GM12878 (cell line): Measurements from ENCODE around the gene ZNF32. TPM values are rescaled to one million over a fixed set of nuclear protein-coding genes. Genes with fewer than 3 reads are reported as not detected.
A peak's percentile ranks its signal among the peaks of the same experiment; 100 is the strongest.

Source experiments
- EED ChIP-seq: sonication (generic); IDR thresholded peaks from 2 replicates; pipeline ENCODE4 v1.6.1; 2016; ENCODE audit warnings: antibody characterized with exemption, low read depth
- JUNB ChIP-seq: IDR thresholded peaks from 2 replicates; pipeline ENCODE4 v1.6.1; 2016; ENCODE audit warnings: antibody characterized with exemption, mild to moderate bottlenecking
- LARP7 ChIP-seq: fragments of 450-650 bp; IDR thresholded peaks from 2 replicates; pipeline ENCODE4 v1.6.1; 2017; ENCODE audit warnings: mild to moderate bottlenecking
- PML ChIP-seq: IDR thresholded peaks from 2 replicates; pipeline ENCODE4 v1.6.1; 2012; ENCODE audit warnings: low read length, inconsistent platforms
- RAD21 ChIP-seq: IDR thresholded peaks from 2 replicates; pipeline ENCODE4 v1.6.1; 2011; ENCODE audit warnings: mild to moderate bottlenecking, low read depth, low read length, moderate library complexity; ENCODE audit not compliant: insufficient read depth
- RUNX3 ChIP-seq: IDR thresholded peaks from 2 replicates; pipeline ENCODE4 v1.6.1; 2012; ENCODE audit warnings: low read length, inconsistent platforms
- ZNF622 ChIP-seq: fragments of 450-650 bp; IDR thresholded peaks from 2 replicates; pipeline ENCODE4 v1.6.1; 2017; ENCODE audit warnings: mild to moderate bottlenecking, inconsistent platforms
- polyA plus RNA-seq, 11 experiments: library from polyadenylated mRNA; depleted of rRNA in 4 of 11; unstranded in 6 of 11; stranded (reverse) in 5 of 11; fragments of >200 nt; fragmentation: Nextera tagmentation in 4 of 11; fragmentation: Illumina TruSeq in 1 of 11; extraction: Ambion mirVana in 4 of 11; extraction: Trizol in 1 of 11; gene quantifications; 1 replicate in 1 of 11; 2 replicates in 10 of 11; pipeline versions ENCODE4 v1.2.1 to v1.2.3, GENCODE V29; 2011 to 2016; ENCODE audit warnings: inconsistent platforms in 2 of 11, missing spikeins in 2 of 11, low read depth in 1 of 11
- total RNA-seq, 4 experiments: library from RNA; depleted of rRNA in 3 of 4; stranded (reverse); fragments of >200 nt in 3 of 4; fragmentation: Illumina TruSeq in 1 of 4; extraction: Trizol in 1 of 4; gene quantifications; 2 replicates each; pipeline versions ENCODE4 v1.2.1 to v1.2.3, GENCODE V29; 2013 to 2021
- TF ChIP-seq, protein P1 (sequence below): IDR thresholded peaks from 2 replicates; pipeline ENCODE4 v1.6.1; 2012; ENCODE audit warnings: low read depth, low read length, improper control_type of control experiment
- TF ChIP-seq, protein P2 (sequence below): fragments of 450-650 bp; IDR thresholded peaks from 2 replicates; pipeline ENCODE4 v1.6.1; 2017; ENCODE audit warnings: low read depth, mild to moderate bottlenecking, moderate library complexity
- TF ChIP-seq, protein P3 (sequence below): fragments of 450-650 bp; IDR thresholded peaks from 2 replicates; pipeline ENCODE4 v1.6.1; 2014; ENCODE audit warnings: mild to moderate bottlenecking
- TF ChIP-seq, protein P4 (sequence below): IDR thresholded peaks from 2 replicates; pipeline ENCODE4 v1.6.1; 2011; ENCODE audit warnings: mild to moderate bottlenecking, low read depth, low read length, moderate library complexity; ENCODE audit not compliant: insufficient replicate concordance
- TF ChIP-seq, protein P5 (sequence below): fragments of 450-650 bp; IDR thresholded peaks from 2 replicates; pipeline ENCODE4 v1.6.1; 2017; ENCODE audit warnings: borderline replicate concordance

The ZNF32 gene
- total and polyA plus RNA-seq, 10 of the 15 experiments (the other 5 are each of a cell fraction or from before 2014, with no cell fraction given), result 1.9 to 23.0 (median 3.4) TPM

DNA sequence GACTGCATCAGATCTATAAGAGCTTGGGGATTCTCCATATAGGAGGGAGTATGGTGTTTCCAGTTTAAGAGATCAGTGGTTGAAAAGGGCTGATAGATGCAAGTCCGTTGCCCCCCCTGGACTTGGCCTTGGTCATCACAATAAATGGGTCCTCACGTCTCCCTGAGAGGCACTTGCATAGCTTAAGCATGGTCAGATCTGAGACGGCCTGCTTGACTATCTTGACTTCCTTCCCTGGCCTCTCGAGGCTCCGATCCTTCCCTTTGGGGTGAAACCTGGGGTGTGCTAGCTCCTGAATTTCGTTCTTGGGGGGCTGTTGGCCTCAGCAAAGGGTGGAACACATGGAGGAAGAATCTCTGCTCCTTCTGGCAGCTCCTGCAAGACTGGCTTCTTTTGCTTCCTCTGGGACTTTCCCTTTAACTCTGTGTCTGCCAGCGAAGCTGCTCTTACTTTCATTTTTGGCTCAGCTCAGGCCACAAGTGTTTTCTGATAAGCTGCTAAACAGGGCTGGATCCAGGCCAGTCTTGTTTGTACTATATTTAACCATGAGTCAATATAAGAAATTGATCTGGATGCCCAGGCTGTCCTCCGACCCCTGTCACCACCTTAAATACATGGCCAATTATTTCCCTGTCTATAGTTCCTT lies 53.6 kb downstream of the ZNF32 start (continued):
- TF ChIP-seq, protein P1, sequence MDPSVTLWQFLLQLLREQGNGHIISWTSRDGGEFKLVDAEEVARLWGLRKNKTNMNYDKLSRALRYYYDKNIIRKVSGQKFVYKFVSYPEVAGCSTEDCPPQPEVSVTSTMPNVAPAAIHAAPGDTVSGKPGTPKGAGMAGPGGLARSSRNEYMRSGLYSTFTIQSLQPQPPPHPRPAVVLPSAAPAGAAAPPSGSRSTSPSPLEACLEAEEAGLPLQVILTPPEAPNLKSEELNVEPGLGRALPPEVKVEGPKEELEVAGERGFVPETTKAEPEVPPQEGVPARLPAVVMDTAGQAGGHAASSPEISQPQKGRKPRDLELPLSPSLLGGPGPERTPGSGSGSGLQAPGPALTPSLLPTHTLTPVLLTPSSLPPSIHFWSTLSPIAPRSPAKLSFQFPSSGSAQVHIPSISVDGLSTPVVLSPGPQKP, result no peak
- TF ChIP-seq, protein P2, sequence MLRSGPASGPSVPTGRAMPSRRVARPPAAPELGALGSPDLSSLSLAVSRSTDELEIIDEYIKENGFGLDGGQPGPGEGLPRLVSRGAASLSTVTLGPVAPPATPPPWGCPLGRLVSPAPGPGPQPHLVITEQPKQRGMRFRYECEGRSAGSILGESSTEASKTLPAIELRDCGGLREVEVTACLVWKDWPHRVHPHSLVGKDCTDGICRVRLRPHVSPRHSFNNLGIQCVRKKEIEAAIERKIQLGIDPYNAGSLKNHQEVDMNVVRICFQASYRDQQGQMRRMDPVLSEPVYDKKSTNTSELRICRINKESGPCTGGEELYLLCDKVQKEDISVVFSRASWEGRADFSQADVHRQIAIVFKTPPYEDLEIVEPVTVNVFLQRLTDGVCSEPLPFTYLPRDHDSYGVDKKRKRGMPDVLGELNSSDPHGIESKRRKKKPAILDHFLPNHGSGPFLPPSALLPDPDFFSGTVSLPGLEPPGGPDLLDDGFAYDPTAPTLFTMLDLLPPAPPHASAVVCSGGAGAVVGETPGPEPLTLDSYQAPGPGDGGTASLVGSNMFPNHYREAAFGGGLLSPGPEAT, result peak; percentile 11; the same call in 1 of the 2 replicates
- TF ChIP-seq LARP7, result no peak
- TF ChIP-seq, protein P3, sequence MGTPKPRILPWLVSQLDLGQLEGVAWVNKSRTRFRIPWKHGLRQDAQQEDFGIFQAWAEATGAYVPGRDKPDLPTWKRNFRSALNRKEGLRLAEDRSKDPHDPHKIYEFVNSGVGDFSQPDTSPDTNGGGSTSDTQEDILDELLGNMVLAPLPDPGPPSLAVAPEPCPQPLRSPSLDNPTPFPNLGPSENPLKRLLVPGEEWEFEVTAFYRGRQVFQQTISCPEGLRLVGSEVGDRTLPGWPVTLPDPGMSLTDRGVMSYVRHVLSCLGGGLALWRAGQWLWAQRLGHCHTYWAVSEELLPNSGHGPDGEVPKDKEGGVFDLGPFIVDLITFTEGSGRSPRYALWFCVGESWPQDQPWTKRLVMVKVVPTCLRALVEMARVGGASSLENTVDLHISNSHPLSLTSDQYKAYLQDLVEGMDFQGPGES, result no peak
- 0 out of 2 replicates have a peak, but pooled peaks have one; percentile 4 for TF ChIP-seq RAD21
- 0 out of 2 replicates have a peak, but pooled peaks have one; percentile 14 for TF ChIP-seq PML
- TF ChIP-seq RUNX3, result peak; percentile 46; the same call in 1 of the 2 replicates
- TF ChIP-seq ZNF622, result no peak
- peak; percentile 51 for TF ChIP-seq JUNB
- TF ChIP-seq, protein P4, sequence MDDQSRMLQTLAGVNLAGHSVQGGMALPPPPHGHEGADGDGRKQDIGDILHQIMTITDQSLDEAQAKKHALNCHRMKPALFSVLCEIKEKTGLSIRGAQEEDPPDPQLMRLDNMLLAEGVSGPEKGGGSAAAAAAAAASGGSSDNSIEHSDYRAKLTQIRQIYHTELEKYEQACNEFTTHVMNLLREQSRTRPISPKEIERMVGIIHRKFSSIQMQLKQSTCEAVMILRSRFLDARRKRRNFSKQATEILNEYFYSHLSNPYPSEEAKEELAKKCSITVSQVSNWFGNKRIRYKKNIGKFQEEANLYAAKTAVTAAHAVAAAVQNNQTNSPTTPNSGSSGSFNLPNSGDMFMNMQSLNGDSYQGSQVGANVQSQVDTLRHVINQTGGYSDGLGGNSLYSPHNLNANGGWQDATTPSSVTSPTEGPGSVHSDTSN, result no peak
- TF ChIP-seq, protein P5, sequence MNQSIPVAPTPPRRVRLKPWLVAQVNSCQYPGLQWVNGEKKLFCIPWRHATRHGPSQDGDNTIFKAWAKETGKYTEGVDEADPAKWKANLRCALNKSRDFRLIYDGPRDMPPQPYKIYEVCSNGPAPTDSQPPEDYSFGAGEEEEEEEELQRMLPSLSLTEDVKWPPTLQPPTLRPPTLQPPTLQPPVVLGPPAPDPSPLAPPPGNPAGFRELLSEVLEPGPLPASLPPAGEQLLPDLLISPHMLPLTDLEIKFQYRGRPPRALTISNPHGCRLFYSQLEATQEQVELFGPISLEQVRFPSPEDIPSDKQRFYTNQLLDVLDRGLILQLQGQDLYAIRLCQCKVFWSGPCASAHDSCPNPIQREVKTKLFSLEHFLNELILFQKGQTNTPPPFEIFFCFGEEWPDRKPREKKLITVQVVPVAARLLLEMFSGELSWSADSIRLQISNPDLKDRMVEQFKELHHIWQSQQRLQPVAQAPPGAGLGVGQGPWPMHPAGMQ, result no peak
- TF ChIP-seq EED, result 0 out of 2 replicates have a peak, but pooled peaks have one; percentile 9

Other genes starting within 250 kb of the ZNF32 start
- gene HNRNPF, start 239.7 kb downstream of the ZNF32 start, total RNA-seq (2014; rRNA removed), result 291 and 315 TPM in 2 replicates
- gene HNRNPF, start 239.7 kb downstream of the ZNF32 start, total RNA-seq (2014; rRNA removed; fragmentation: Illumina TruSeq; extraction: Trizol), result 283 and 310 TPM in 2 replicates
- 372 and 373 TPM in 2 replicates for gene HNRNPF, start 239.7 kb downstream of the ZNF32 start, total RNA-seq (2021)
- gene HNRNPF, start 239.7 kb downstream of the ZNF32 start, polyA plus RNA-seq (2011; rRNA removed), result 262 and 295 TPM in 2 replicates
- gene HNRNPF, start 239.7 kb downstream of the ZNF32 start, polyA plus RNA-seq (2014; fragmentation: Illumina TruSeq; extraction: Trizol), result 228 and 321 TPM in 2 replicates
- 100 to 1,000 TPM; 156 to 158 TPM for gene HNRNPF, start 239.7 kb downstream of the ZNF32 start, polyA plus RNA-seq (2014; fragmentation: Nextera tagmentation; extraction: Ambion mirVana)
- gene HNRNPF, start 239.7 kb downstream of the ZNF32 start, polyA plus RNA-seq (2014; rRNA removed), result 306 and 313 TPM in 2 replicates
- gene HNRNPF, start 239.7 kb downstream of the ZNF32 start, polyA plus RNA-seq (2016; fragmentation: Nextera tagmentation; extraction: Ambion mirVana), result 100 to 1,000 TPM; 274 to 282 TPM
- gene ZNF487, start 211.8 kb downstream of the ZNF32 start, total RNA-seq (2014; rRNA removed), result 1.5 and 1.8 TPM in 2 replicates
- 1.6 and 2.0 TPM in 2 replicates for gene ZNF487, start 211.8 kb downstream of the ZNF32 start, total RNA-seq (2014; rRNA removed; fragmentation: Illumina TruSeq; extraction: Trizol)
- 0.74 and 1.1 TPM in 2 replicates for gene ZNF487, start 211.8 kb downstream of the ZNF32 start, total RNA-seq (2021)
- 0.98 and 1.0 TPM in 2 replicates for gene ZNF487, start 211.8 kb downstream of the ZNF32 start, polyA plus RNA-seq (2011; rRNA removed)
- 2.1 and 5.3 TPM in 2 replicates for gene ZNF487, start 211.8 kb downstream of the ZNF32 start, polyA plus RNA-seq (2014; fragmentation: Illumina TruSeq; extraction: Trizol)
- gene ZNF487, start 211.8 kb downstream of the ZNF32 start, polyA plus RNA-seq (2014; fragmentation: Nextera tagmentation; extraction: Ambion mirVana), result 1 to 10 TPM in 1 of 2 experiments, under 1 TPM in 1; 0.77 to 1.3 TPM
- 0.72 and 1.4 TPM in 2 replicates for gene ZNF487, start 211.8 kb downstream of the ZNF32 start, polyA plus RNA-seq (2014; rRNA removed)
- gene ZNF487, start 211.8 kb downstream of the ZNF32 start, polyA plus RNA-seq (2016; fragmentation: Nextera tagmentation; extraction: Ambion mirVana), result 1 to 10 TPM in 1 of 2 experiments, under 1 TPM in 1; 0.89 to 1.0 TPM
- 0.33 and 0.68 TPM in 2 replicates for gene ZNF239, start 74.3 kb downstream of the ZNF32 start, total RNA-seq (2014; rRNA removed)
- gene ZNF239, start 74.3 kb downstream of the ZNF32 start, total RNA-seq (2014; rRNA removed; fragmentation: Illumina TruSeq; extraction: Trizol), result 0.46 and 0.72 TPM in 2 replicates
- gene ZNF239, start 74.3 kb downstream of the ZNF32 start, total RNA-seq (2021), result 0.35 and 0.51 TPM in 2 replicates
- gene ZNF239, start 74.3 kb downstream of the ZNF32 start, polyA plus RNA-seq (2011; rRNA removed), result 0.12 and 0.13 TPM in 2 replicates
- gene ZNF239, start 74.3 kb downstream of the ZNF32 start, polyA plus RNA-seq (2014; fragmentation: Illumina TruSeq; extraction: Trizol), result 0.73 and 0.98 TPM in 2 replicates
- under 1 TPM; 0.33 to 0.35 TPM for gene ZNF239, start 74.3 kb downstream of the ZNF32 start, polyA plus RNA-seq (2014; fragmentation: Nextera tagmentation; extraction: Ambion mirVana)
- 0.26 and 0.49 TPM in 2 replicates for gene ZNF239, start 74.3 kb downstream of the ZNF32 start, polyA plus RNA-seq (2014; rRNA removed)
- gene ZNF239, start 74.3 kb downstream of the ZNF32 start, polyA plus RNA-seq (2016; fragmentation: Nextera tagmentation; extraction: Ambion mirVana), result under 1 TPM; 0.35 to 0.75 TPM
- 4.3 and 4.6 TPM in 2 replicates for gene ZNF485, start 42.4 kb downstream of the ZNF32 start, total RNA-seq (2014; rRNA removed)
- gene ZNF485, start 42.4 kb downstream of the ZNF32 start, total RNA-seq (2014; rRNA removed; fragmentation: Illumina TruSeq; extraction: Trizol), result 7.5 and 7.6 TPM in 2 replicates
- gene ZNF485, start 42.4 kb downstream of the ZNF32 start, total RNA-seq (2021), result 4.1 and 5.4 TPM in 2 replicates
- 7.2 and 9.8 TPM in 2 replicates for gene ZNF485, start 42.4 kb downstream of the ZNF32 start, polyA plus RNA-seq (2011; rRNA removed)
- 5.2 and 5.7 TPM in 2 replicates for gene ZNF485, start 42.4 kb downstream of the ZNF32 start, polyA plus RNA-seq (2014; fragmentation: Illumina TruSeq; extraction: Trizol)
- gene ZNF485, start 42.4 kb downstream of the ZNF32 start, polyA plus RNA-seq (2014; fragmentation: Nextera tagmentation; extraction: Ambion mirVana), result 1 to 10 TPM; 4.2 TPM
- 4.4 and 4.8 TPM in 2 replicates for gene ZNF485, start 42.4 kb downstream of the ZNF32 start, polyA plus RNA-seq (2014; rRNA removed)
- gene ZNF485, start 42.4 kb downstream of the ZNF32 start, polyA plus RNA-seq (2016; fragmentation: Nextera tagmentation; extraction: Ambion mirVana), result 1 to 10 TPM; 3.2 to 5.7 TPM